Tongue (tissue), 2 donors: ENCODE results near the gene CLDN4. TPM values are rescaled to one million over a fixed set of nuclear protein-coding genes. Genes with fewer than 3 reads are reported as not detected.
"Not testable (repeated sequence)": the region's sequence is repeated elsewhere in the genome, so short reads cannot be mapped to it uniquely, and the experiment has no call there.

Experiments used
- DNase-seq: peaks from one replicate; pipeline ENCODE4 v3.0.0-alpha.2; 2015
- total RNA-seq: library from RNA; depleted of rRNA; stranded (reverse); fragments of >200 nt; gene quantifications from one replicate; pipeline ENCODE4 v1.2.3, GENCODE V29; 2014

The CLDN4 gene
- total RNA-seq, 1 donor from 2014 or later: 24.3 TPM

- DNase-seq: no peak
These were observed 13.3 kb downstream of the CLDN4 start for GRCh38 chr7:73844131-73844547.

- no peak for DNase-seq
These were observed 14.2 kb downstream of the CLDN4 start for GRCh38 chr7:73844848-73845460.

GRCh38 chr7:73845701-73846195 lies 15.0 kb downstream of the CLDN4 start:
- DNase-seq: not testable (repeated sequence)

- no peak for DNase-seq
These were observed 17.3 kb downstream of the CLDN4 start for GRCh38 chr7:73847941-73848723.

GRCh38 chr7:73850781-73851207 lies 20.0 kb downstream of the CLDN4 start:
- no peak for DNase-seq

- DNase-seq: peak; percentile 48
These were observed 20.9 kb downstream of the CLDN4 start for GRCh38 chr7:73851410-73852338.

- no peak for DNase-seq
These were observed 21.7 kb downstream of the CLDN4 start for GRCh38 chr7:73852500-73852899.

- DNase-seq: no peak
These were observed 26.1 kb downstream of the CLDN4 start for GRCh38 chr7:73856941-73857340.

- no peak for DNase-seq
These were observed 28.0 kb downstream of the CLDN4 start for GRCh38 chr7:73858807-73859206.

GRCh38 chr7:73860859-73861258 lies 30.1 kb downstream of the CLDN4 start, which contains the start of gene TMEM270:
Gene TMEM270, plus strand, starts transcription at chr7:73861159. Its CDS starts 36 bp downstream, at chr7:73861195.
- no peak for DNase-seq

- no peak for DNase-seq
These were observed 30.5 kb downstream of the CLDN4 start for GRCh38 chr7:73861305-73861704.

- DNase-seq: no peak
These were observed 34.4 kb downstream of the CLDN4 start for GRCh38 chr7:73864981-73865711.

- peak; percentile 84 for DNase-seq
These were observed 35.1 kb downstream of the CLDN4 start for GRCh38 chr7:73865738-73866445.

GRCh38 chr7:73866446-73866767 lies 35.6 kb downstream of the CLDN4 start:
- no peak for DNase-seq

- no peak for DNase-seq
These were observed 38.4 kb downstream of the CLDN4 start for GRCh38 chr7:73869011-73869798.

- no peak for DNase-seq
These were observed 39.3 kb downstream of the CLDN4 start for GRCh38 chr7:73870041-73870492.

GRCh38 chr7:73871163-73872011 lies 40.6 kb downstream of the CLDN4 start:
- DNase-seq: peak; percentile 81

- no peak for DNase-seq
These were observed 41.5 kb downstream of the CLDN4 start for GRCh38 chr7:73872056-73872908.
